ENCODE measurements around the gene HADHB.
"Not testable (repeated sequence)": the region's sequence is repeated elsewhere in the genome, so short reads cannot be mapped to it uniquely, and the experiment has no call there.

The HADHB gene

GRCh38 chr2:26245231-26245732 is 543 bp downstream of the HADHB start:
- DNase-seq (ENCODE audit: low spot score): no peak

GRCh38 chr2:26245810-26246209 is 1.1 kb downstream of the HADHB start:
- DNase-seq (ENCODE audit: low spot score): no peak

GRCh38 chr2:26246818-26247217 is 2.1 kb downstream of the HADHB start:
- no peak for DNase-seq (ENCODE audit: low spot score)

- no peak for DNase-seq (ENCODE audit: low spot score)
Observed at GRCh38 chr2:26249625-26250024, 4.9 kb downstream of the HADHB start.

- no peak for DNase-seq (ENCODE audit: low spot score)
Observed at GRCh38 chr2:26251893-26252292, 7.2 kb downstream of the HADHB start.

- no peak for DNase-seq (ENCODE audit: low spot score)
Observed at GRCh38 chr2:26255759-26256384, 11.1 kb downstream of the HADHB start.

GRCh38 chr2:26258836-26259235 is 14.1 kb downstream of the HADHB start:
- not testable (repeated sequence) for DNase-seq (ENCODE audit: low spot score)

GRCh38 chr2:26268213-26268612 is 23.5 kb downstream of the HADHB start:
- DNase-seq (ENCODE audit: low spot score): no peak

GRCh38 chr2:26268670-26269385 is 24.1 kb downstream of the HADHB start:
- not testable (repeated sequence) for DNase-seq (ENCODE audit: low spot score)

- no peak for DNase-seq (ENCODE audit: low spot score)
Observed at GRCh38 chr2:26269571-26270158, 24.9 kb downstream of the HADHB start.

GRCh38 chr2:26270373-26270772 is 25.6 kb downstream of the HADHB start:
- no peak for DNase-seq (ENCODE audit: low spot score)

- DNase-seq (ENCODE audit: low spot score): no peak
Observed at GRCh38 chr2:26273501-26273900, 28.8 kb downstream of the HADHB start.

GRCh38 chr2:26274058-26274613 is 29.4 kb downstream of the HADHB start:
- no peak for DNase-seq (ENCODE audit: low spot score)

- DNase-seq (ENCODE audit: low spot score): no peak
Observed at GRCh38 chr2:26276484-26277227, 31.9 kb downstream of the HADHB start.

GRCh38 chr2:26279886-26280285 is 35.1 kb downstream of the HADHB start:
- DNase-seq (ENCODE audit: low spot score): no peak

GRCh38 chr2:26281226-26281625 is 36.5 kb downstream of the HADHB start:
- no peak for DNase-seq (ENCODE audit: low spot score)

GRCh38 chr2:26283606-26284005 is 38.9 kb downstream of the HADHB start:
- no peak for DNase-seq (ENCODE audit: low spot score)

- no peak for DNase-seq (ENCODE audit: low spot score)
Observed at GRCh38 chr2:26284132-26284531, 39.4 kb downstream of the HADHB start.

GRCh38 chr2:26285931-26286330 is 41.2 kb downstream of the HADHB start:
- no peak for DNase-seq (ENCODE audit: low spot score)

GRCh38 chr2:26290001-26290400 is 45.3 kb downstream of the HADHB start:
- DNase-seq (ENCODE audit: low spot score): no peak

- DNase-seq (ENCODE audit: low spot score): no peak
Observed at GRCh38 chr2:26292646-26293045, 47.9 kb downstream of the HADHB start.

GRCh38 chr2:26295511-26295910 is 50.8 kb downstream of the HADHB start:
- DNase-seq (ENCODE audit: low spot score): no peak

All from left forelimb (tissue), 1 donor.